22Rv1 (cell line): ENCODE results near the gene GCLC.
"Not testable (repeated sequence)": the region's sequence is repeated elsewhere in the genome, so short reads cannot be mapped to it uniquely, and the experiment has no call there.

Source experiments
- H3K27ac ChIP-seq: fragments of 450-650 bp; 2 replicates; pipeline ENCODE4 v1.5.1; 2017
- CTCF ChIP-seq: fragments of 450-650 bp; IDR thresholded peaks from 2 replicates; pipeline ENCODE4 v1.5.1; 2017; ENCODE audit warnings: mild to moderate bottlenecking
- ZFX ChIP-seq: fragments of 450-650 bp; IDR thresholded peaks from 2 replicates; pipeline ENCODE4 v1.6.1; 2017; ENCODE audit warnings: antibody characterized with exemption, borderline replicate concordance

The GCLC gene

GRCh38 chr6:53564401-53565065, 19.6 kb upstream of the GCLC start:
- H3K27ac ChIP-seq, result no peak overlapping the region
- TF ChIP-seq CTCF (no peak), ZFX (no peak)

GRCh38 chr6:53556986-53557715, 12.2 kb upstream of the GCLC start:
- TF ChIP-seq ZFX, result no peak
- TF ChIP-seq CTCF, result no peak
- no peak overlapping the region for H3K27ac ChIP-seq

- not testable (repeated sequence) for H3K27ac ChIP-seq
Measured at GRCh38 chr6:53553600-53553999, 8.7 kb upstream of the GCLC start.

- not testable (repeated sequence) for H3K27ac ChIP-seq
Measured at GRCh38 chr6:53551681-53552080, 6.8 kb upstream of the GCLC start.

GRCh38 chr6:53547811-53548496, 3.1 kb upstream of the GCLC start:
- H3K27ac ChIP-seq, result peak overlapping the region; percentile 81
- TF ChIP-seq CTCF (no peak), ZFX (no peak)

- no peak for TF ChIP-seq CTCF
- no peak for TF ChIP-seq ZFX
Measured at GRCh38 chr6:53547166-53547810, 2.4 kb upstream of the GCLC start.

GRCh38 chr6:53546281-53546680, 1.4 kb upstream of the GCLC start:
- TF ChIP-seq ZFX, result no peak
- TF ChIP-seq CTCF, result no peak
- H3K27ac ChIP-seq, result no peak overlapping the region

More at GRCh38 chr6:53547166-53547810, 2.4 kb upstream of the GCLC start:
- H3K27ac ChIP-seq, result peak overlapping the region; percentile 81

- TF ChIP-seq ZFX (no peak), CTCF (no peak)
- peak overlapping the region; percentile 92 for H3K27ac ChIP-seq
Measured at GRCh38 chr6:53544217-53544469, 758 bp downstream of the GCLC start.
